IMR-90 (cell line): ENCODE measurements around the gene HRH2. TPM values are rescaled to one million over a fixed set of nuclear protein-coding genes. Genes with fewer than 3 reads are reported as not detected.

ENCODE experiments used
- ATAC-seq: fragments of 200-7000 bp; cut with Tn5 transposase; 2 replicates; pipeline ENCODE4 v1.9.1; 2020; ENCODE audit warnings: low read depth, mild to moderate bottlenecking, moderate library complexity
- BruUV-seq: library from RNA; stranded (reverse); fragments of 400-500 nt; replicated peaks from 2 replicates; lab custom pipeline; 2021; lab: Mats Ljungman, UMichigan
- CTCF ChIA-PET: fragments of 300-600 bp; formaldehyde crosslinking; extraction: SDS; loops from one replicate; lab custom pipeline; 2021; ENCODE audit warnings: antibody characterized with exemption; lab: Yijun Ruan, JAX
- POLR2A ChIA-PET: fragments of 300-600 bp; sonication (Branson Sonifier 250); formaldehyde crosslinking; loops from one replicate; lab custom pipeline; 2022; ENCODE audit warnings: antibody characterized with exemption; ENCODE audit not compliant: unreplicated experiment; lab: Charles Lee
- DNase-seq: peaks from one replicate; pipeline ENCODE4 v3.0.0; 2013
- H2AFZ ChIP-seq: replicated peaks from 2 replicates; pipeline ENCODE3; 2013; ENCODE audit warnings: low read length, mild to moderate bottlenecking; ENCODE audit not compliant: poor library complexity
- H2AK5ac ChIP-seq: 2 replicates; pipeline ENCODE4 v1.6.1; 2013; ENCODE audit warnings: low read depth, low read length, inconsistent platforms
- H2AK9ac ChIP-seq: replicated peaks from 2 replicates; pipeline ENCODE3; 2013; ENCODE audit warnings: mild to moderate bottlenecking, low read depth, low read length, moderate library complexity; ENCODE audit not compliant: poor library complexity
- H2BK120ac ChIP-seq: 2 replicates; pipeline ENCODE4 v1.6.1; 2013; ENCODE audit warnings: low read depth, low read length, inconsistent platforms
- H2BK15ac ChIP-seq: 3 replicates; pipeline ENCODE4 v1.6.1; 2013; ENCODE audit warnings: low read depth, low read length, inconsistent platforms
- H2BK20ac ChIP-seq: 2 replicates; pipeline ENCODE4 v1.6.1; 2013; ENCODE audit warnings: low read depth, mild to moderate bottlenecking, inconsistent platforms, low read length, moderate library complexity
- H2BK5ac ChIP-seq: 2 replicates; pipeline ENCODE4 v1.6.1; 2013; ENCODE audit warnings: mild to moderate bottlenecking, low read depth, low read length, inconsistent platforms; ENCODE audit not compliant: poor library complexity, severe bottlenecking
- H3K14ac ChIP-seq: replicated peaks from 2 replicates; pipeline ENCODE4 v1.6.1; 2013; ENCODE audit warnings: low read depth, low read length, inconsistent platforms
- H3K18ac ChIP-seq: 2 replicates; pipeline ENCODE4 v1.6.1; 2013; ENCODE audit warnings: low read depth, low read length, control low read depth
- H3K23ac ChIP-seq: 2 replicates; pipeline ENCODE4 v1.6.1; 2013; ENCODE audit warnings: low read depth, low read length, inconsistent platforms
- H3K27ac ChIP-seq: 2 replicates; pipeline ENCODE4 v1.5.1; 2013; ENCODE audit warnings: mild to moderate bottlenecking, control low read depth, low read length; ENCODE audit not compliant: insufficient read depth
- H3K27me3 ChIP-seq: 2 replicates; pipeline ENCODE4 v1.6.1; 2013; ENCODE audit warnings: low read length; ENCODE audit not compliant: control insufficient read depth, insufficient read depth
- H3K36me3 ChIP-seq: 2 replicates; pipeline ENCODE4 v1.6.1; 2013; ENCODE audit warnings: low read length, mixed read lengths; ENCODE audit not compliant: control insufficient read depth, insufficient read depth
- H3K4ac ChIP-seq: 2 replicates; pipeline ENCODE4 v1.6.1; 2013; ENCODE audit warnings: low read depth, low read length, inconsistent platforms
- H3K4me1 ChIP-seq: 2 replicates; pipeline ENCODE4 v1.6.1; 2013; ENCODE audit warnings: low read length, mixed read lengths; ENCODE audit not compliant: control insufficient read depth, insufficient read depth
- H3K4me2 ChIP-seq: 2 replicates; pipeline ENCODE4 v1.6.1; 2013; ENCODE audit warnings: low read depth, mild to moderate bottlenecking, control low read depth, low read length, moderate library complexity
- H3K4me3 ChIP-seq: 2 replicates; pipeline ENCODE4 v1.5.1; 2013; ENCODE audit warnings: low read depth, mild to moderate bottlenecking, control low read depth, low read length, moderate library complexity; ENCODE audit not compliant: insufficient read depth
- H3K56ac ChIP-seq: 2 replicates; pipeline ENCODE4 v1.6.1; 2013; ENCODE audit warnings: low read length, inconsistent platforms; ENCODE audit not compliant: insufficient read depth; ENCODE audit errors: extremely low read depth
- H3K79me1 ChIP-seq, 2 experiments: 2 replicates each; pipeline ENCODE4 v1.6.1; 2013; ENCODE audit warnings: low read length in 2 of 2, inconsistent platforms in 1 of 2, low read depth in 1 of 2
- H3K9ac ChIP-seq: 2 replicates; pipeline ENCODE4 v1.6.1; 2013; ENCODE audit warnings: low read depth, low read length, control low read depth
- H3K9me1 ChIP-seq: 2 replicates; pipeline ENCODE4 v1.6.1; 2013; ENCODE audit warnings: low read length, inconsistent platforms; ENCODE audit not compliant: insufficient read depth
- H3K9me3 ChIP-seq: 2 replicates; pipeline ENCODE4 v1.6.1; 2013; ENCODE audit warnings: low read length; ENCODE audit not compliant: control insufficient read depth, insufficient read depth
- H4K20me1 ChIP-seq: 2 replicates; pipeline ENCODE4 v1.6.1; 2013; ENCODE audit warnings: low read length, inconsistent platforms; ENCODE audit not compliant: insufficient read depth
- H4K5ac ChIP-seq: 2 replicates; pipeline ENCODE4 v1.6.1; 2013; ENCODE audit warnings: mild to moderate bottlenecking, low read depth, low read length, control low read depth
- H4K8ac ChIP-seq, 2 experiments: 2 replicates each; pipeline ENCODE4 v1.6.1; 2013; ENCODE audit warnings: low read depth in 2 of 2, low read length in 2 of 2, control low read depth in 1 of 2, inconsistent platforms in 1 of 2
- H4K91ac ChIP-seq: 2 replicates; pipeline ENCODE4 v1.6.1; 2013; ENCODE audit warnings: low read depth, low read length, inconsistent platforms; ENCODE audit not compliant: insufficient read depth
- BHLHE40 ChIP-seq: fragments of 150-350 bp; IDR thresholded peaks from 2 replicates; pipeline ENCODE4 v1.6.1; 2016; ENCODE audit warnings: mild to moderate bottlenecking, low read depth, low read length
- CEBPB ChIP-seq: IDR thresholded peaks from 2 replicates; pipeline ENCODE4 v1.6.1; 2012; ENCODE audit warnings: low read depth, low read length, improper control_type of control experiment
- CHD1 ChIP-seq: IDR thresholded peaks from 2 replicates; pipeline ENCODE4 v1.6.1; 2012; ENCODE audit warnings: low read depth, low read length, improper control_type of control experiment
- FOS ChIP-seq: fragments of 150-350 bp; IDR thresholded peaks from 2 replicates; pipeline ENCODE4 v1.6.1; 2016; ENCODE audit warnings: low read depth, low read length
- MAFK ChIP-seq: IDR thresholded peaks from 2 replicates; pipeline ENCODE4 v1.6.1; 2012; ENCODE audit warnings: low read depth, low read length, improper control_type of control experiment
- MAZ ChIP-seq: IDR thresholded peaks from 2 replicates; pipeline ENCODE4 v1.6.1; 2012; ENCODE audit warnings: low read depth, mild to moderate bottlenecking, low read length, improper control_type of control experiment, moderate library complexity, borderline replicate concordance
- MXI1 ChIP-seq: IDR thresholded peaks from 2 replicates; pipeline ENCODE4 v1.6.1; 2012; ENCODE audit warnings: low read depth, mild to moderate bottlenecking, low read length, moderate library complexity, borderline replicate concordance
- NFE2L2 ChIP-seq: fragments of 150-350 bp; IDR thresholded peaks from 2 replicates; pipeline ENCODE4 v1.6.1; 2016; ENCODE audit warnings: low read depth, mild to moderate bottlenecking, low read length
- POLR2A ChIP-seq: IDR thresholded peaks from 2 replicates; pipeline ENCODE4 v1.6.1; 2012; ENCODE audit warnings: mild to moderate bottlenecking, low read depth, low read length
- RAD21 ChIP-seq: IDR thresholded peaks from 2 replicates; pipeline ENCODE4 v1.6.1; 2012; ENCODE audit warnings: low read length, improper control_type of control experiment
- RCOR1 ChIP-seq: IDR thresholded peaks from 2 replicates; pipeline ENCODE4 v1.6.1; 2012; ENCODE audit warnings: mild to moderate bottlenecking, low read length, improper control_type of control experiment; ENCODE audit not compliant: insufficient replicate concordance
- RFX5 ChIP-seq: IDR thresholded peaks from 2 replicates; pipeline ENCODE4 v1.8.0; 2012; ENCODE audit warnings: low read depth, mild to moderate bottlenecking, low read length, moderate library complexity
- SMC3 ChIP-seq: fragments of 150-350 bp; IDR thresholded peaks from 2 replicates; pipeline ENCODE4 v1.6.1; 2016; ENCODE audit warnings: low read depth, mild to moderate bottlenecking, antibody characterized with exemption, low read length, moderate library complexity
- USF2 ChIP-seq: fragments of 150-350 bp; IDR thresholded peaks from 2 replicates; pipeline ENCODE4 v1.6.1; 2017; ENCODE audit warnings: mild to moderate bottlenecking, antibody characterized with exemption, low read length, low read depth
- WGBS, 2 experiments: methylation state at CpG; one replicate each; pipeline versions ENCODE4 v1.1.5 to v1.1.7; 2013; ENCODE audit warnings: missing lambda C conversion rate in 2 of 2; ENCODE audit not compliant: insufficient read length in 1 of 2; ENCODE audit errors: extremely low coverage in 2 of 2; 5-methylcytosine and 5-hydroxymethylcytosine counted together
- dilution Hi-C: fragments of 300-500 bp; cut with HindIII; formaldehyde crosslinking; loops from one replicate; pipeline ENCODE4 v1.14.3; 2018; ENCODE audit warnings: low sequenced_read_pairs; ENCODE audit not compliant: unreplicated experiment
- in situ Hi-C: fragments of 300-500 bp; cut with MboI; formaldehyde crosslinking; loops from 3 replicates; pipeline ENCODE4 v1.14.3; 2019; ENCODE audit warnings: low sequenced_read_pairs, inconsistent platforms, mixed read lengths
- intact Hi-C: fragments of 100-400 bp; cut with micrococcal nuclease; formaldehyde crosslinking; loops from 2 replicates; pipeline ENCODE4 v1.10.0; 2022
- polyA plus RNA-seq, 3 experiments: library from polyadenylated mRNA; depleted of rRNA; stranded (reverse); fragments of >200 nt; gene quantifications; 2 replicates each; pipeline ENCODE4 v1.2.3, GENCODE V29; 2012; ENCODE audit warnings: low replicate concordance in 1 of 3
- total RNA-seq: library from RNA; depleted of rRNA; stranded (reverse); fragments of >200 nt; gene quantifications from 2 replicates; pipeline ENCODE4 v1.2.3, GENCODE V29; 2012
- TF ChIP-seq, protein P1 (sequence below): fragments of 150-350 bp; IDR thresholded peaks from 2 replicates; pipeline ENCODE4 v1.6.1; 2016; ENCODE audit warnings: low read depth, mild to moderate bottlenecking, low read length, moderate library complexity, borderline replicate concordance
- TF ChIP-seq, protein P2 (sequence below): conservative IDR thresholded peaks from 2 replicates; pipeline ENCODE4 v1.5.1; 2012; ENCODE audit warnings: mild to moderate bottlenecking, low read depth, low read length, improper control_type of control experiment

The HRH2 gene
- total and polyA plus RNA-seq, 2 of the 4 experiments (the other 2 are of a cell fraction) = not detected

- Histone ChIP-seq H3K27me3 (no peaks in the 10 kb centered on the region), H4K8ac (no peak overlapping the region), H2BK15ac (no peak overlapping the region), H4K91ac (no peak overlapping the region), H3K9me1 (no peaks in the 10 kb centered on the region), H3K23ac (no peak overlapping the region), H4K5ac (no peak overlapping the region), H3K4ac (no peak overlapping the region), H3K79me1 (no peaks in the 10 kb centered on the region), H3K56ac (no peak overlapping the region), H3K18ac (no peak overlapping the region), H3K14ac (no peak overlapping the region), H3K9me3 (peaks cover 10% of the 10 kb centered on the region), H3K36me3 (no peaks in the 10 kb centered on the region), H2BK5ac (no peak overlapping the region), H2BK120ac (no peak overlapping the region), H2AK5ac (no peak overlapping the region), H2AK9ac (no peak overlapping the region), H3K4me3 (no peak overlapping the region), H3K27ac (no peak overlapping the region), H2AFZ (no peak overlapping the region), H3K9ac (no peak overlapping the region), H2BK20ac (no peak overlapping the region), H4K20me1 (no peaks in the 10 kb centered on the region), H3K4me2 (no peak overlapping the region), H3K4me1 (no peaks in the 10 kb centered on the region)
- TF ChIP-seq BHLHE40 = no peak
- TF ChIP-seq CHD1 = no peak
- TF ChIP-seq FOS = no peak
- TF ChIP-seq RAD21 = no peak
- no peak for TF ChIP-seq MXI1
- TF ChIP-seq NFE2L2 = no peak
- TF ChIP-seq RCOR1 = no peak
- TF ChIP-seq, protein P1, sequence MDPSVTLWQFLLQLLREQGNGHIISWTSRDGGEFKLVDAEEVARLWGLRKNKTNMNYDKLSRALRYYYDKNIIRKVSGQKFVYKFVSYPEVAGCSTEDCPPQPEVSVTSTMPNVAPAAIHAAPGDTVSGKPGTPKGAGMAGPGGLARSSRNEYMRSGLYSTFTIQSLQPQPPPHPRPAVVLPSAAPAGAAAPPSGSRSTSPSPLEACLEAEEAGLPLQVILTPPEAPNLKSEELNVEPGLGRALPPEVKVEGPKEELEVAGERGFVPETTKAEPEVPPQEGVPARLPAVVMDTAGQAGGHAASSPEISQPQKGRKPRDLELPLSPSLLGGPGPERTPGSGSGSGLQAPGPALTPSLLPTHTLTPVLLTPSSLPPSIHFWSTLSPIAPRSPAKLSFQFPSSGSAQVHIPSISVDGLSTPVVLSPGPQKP = no peak
- TF ChIP-seq POLR2A = no peak
- TF ChIP-seq RFX5 = no peak
- TF ChIP-seq, protein P2, sequence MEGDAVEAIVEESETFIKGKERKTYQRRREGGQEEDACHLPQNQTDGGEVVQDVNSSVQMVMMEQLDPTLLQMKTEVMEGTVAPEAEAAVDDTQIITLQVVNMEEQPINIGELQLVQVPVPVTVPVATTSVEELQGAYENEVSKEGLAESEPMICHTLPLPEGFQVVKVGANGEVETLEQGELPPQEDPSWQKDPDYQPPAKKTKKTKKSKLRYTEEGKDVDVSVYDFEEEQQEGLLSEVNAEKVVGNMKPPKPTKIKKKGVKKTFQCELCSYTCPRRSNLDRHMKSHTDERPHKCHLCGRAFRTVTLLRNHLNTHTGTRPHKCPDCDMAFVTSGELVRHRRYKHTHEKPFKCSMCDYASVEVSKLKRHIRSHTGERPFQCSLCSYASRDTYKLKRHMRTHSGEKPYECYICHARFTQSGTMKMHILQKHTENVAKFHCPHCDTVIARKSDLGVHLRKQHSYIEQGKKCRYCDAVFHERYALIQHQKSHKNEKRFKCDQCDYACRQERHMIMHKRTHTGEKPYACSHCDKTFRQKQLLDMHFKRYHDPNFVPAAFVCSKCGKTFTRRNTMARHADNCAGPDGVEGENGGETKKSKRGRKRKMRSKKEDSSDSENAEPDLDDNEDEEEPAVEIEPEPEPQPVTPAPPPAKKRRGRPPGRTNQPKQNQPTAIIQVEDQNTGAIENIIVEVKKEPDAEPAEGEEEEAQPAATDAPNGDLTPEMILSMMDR = no peak
- TF ChIP-seq MAFK = no peak
- TF ChIP-seq CEBPB = no peak
- TF ChIP-seq USF2 = no peak
- TF ChIP-seq MAZ = no peak
- TF ChIP-seq SMC3 = no peak
- DNase-seq = no peak
- ATAC-seq = no peak
- in situ Hi-C loops = no loop called here
- BruUV-seq = no TSS peak
- intact Hi-C loops = no loop called here
- dilution Hi-C loops = no loop called here
- ChIA-PET CTCF (no interaction called here), POLR2A (no interaction called here)
- no CpG with 5 or more reads among the region's 13 CpGs for WGBS, 2 experiments
Observed at GRCh38 chr5:175683921-175684320, 26.1 kb downstream of the HRH2 start.
